ENCODE data around the gene NF2.

- TF ChIP-seq, protein P1, sequence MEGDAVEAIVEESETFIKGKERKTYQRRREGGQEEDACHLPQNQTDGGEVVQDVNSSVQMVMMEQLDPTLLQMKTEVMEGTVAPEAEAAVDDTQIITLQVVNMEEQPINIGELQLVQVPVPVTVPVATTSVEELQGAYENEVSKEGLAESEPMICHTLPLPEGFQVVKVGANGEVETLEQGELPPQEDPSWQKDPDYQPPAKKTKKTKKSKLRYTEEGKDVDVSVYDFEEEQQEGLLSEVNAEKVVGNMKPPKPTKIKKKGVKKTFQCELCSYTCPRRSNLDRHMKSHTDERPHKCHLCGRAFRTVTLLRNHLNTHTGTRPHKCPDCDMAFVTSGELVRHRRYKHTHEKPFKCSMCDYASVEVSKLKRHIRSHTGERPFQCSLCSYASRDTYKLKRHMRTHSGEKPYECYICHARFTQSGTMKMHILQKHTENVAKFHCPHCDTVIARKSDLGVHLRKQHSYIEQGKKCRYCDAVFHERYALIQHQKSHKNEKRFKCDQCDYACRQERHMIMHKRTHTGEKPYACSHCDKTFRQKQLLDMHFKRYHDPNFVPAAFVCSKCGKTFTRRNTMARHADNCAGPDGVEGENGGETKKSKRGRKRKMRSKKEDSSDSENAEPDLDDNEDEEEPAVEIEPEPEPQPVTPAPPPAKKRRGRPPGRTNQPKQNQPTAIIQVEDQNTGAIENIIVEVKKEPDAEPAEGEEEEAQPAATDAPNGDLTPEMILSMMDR (IDR thresholded peaks at IDR 0.05; ENCODE audit: low read depth, low read length), result no peak
- TF ChIP-seq EZH2phosphoT487 (IDR thresholded peaks at IDR 0.05; ENCODE audit: low read depth), result no peak
Observed at GRCh38 chr22:29604076-29604360, 585 bp downstream of the NF2 start.

Measured in OCI-LY3 (cell line).